Left lung (tissue), 10 donors: Measurements from ENCODE around the gene DAB1. TPM values are rescaled to one million over a fixed set of nuclear protein-coding genes. Genes with fewer than 3 reads are reported as not detected.

Experiments
- ATAC-seq: fragments of 200-7000 bp; cut with Tn5 transposase; one replicate; pipeline ENCODE4 v1.9.1; 2020; ENCODE audit warnings: moderate library complexity
- DNase-seq, 4 donors: peaks; one replicate each; pipeline ENCODE4 v3.0.0-alpha.2; 2013 to 2020
- H3K27ac ChIP-seq, 2 donors: fragments of 200-600 bp; sonication (generic) in 1 of 2; one replicate each; pipeline versions ENCODE4 v1.5.0 to v1.8.0; 2020 to 2021
- H3K27me3 ChIP-seq, 2 donors: fragments of 200-600 bp; sonication (generic) in 1 of 2; one replicate each; pipeline versions ENCODE4 v1.5.0 to v1.8.0; 2020 to 2021
- H3K36me3 ChIP-seq, 2 donors: fragments of 200-600 bp; sonication (generic) in 1 of 2; one replicate each; pipeline versions ENCODE4 v1.5.0 to v1.8.0; 2020 to 2021
- H3K4me1 ChIP-seq, 2 donors: fragments of 200-600 bp; one replicate each; pipeline ENCODE4 v1.8.0; 2021
- H3K4me3 ChIP-seq, 2 donors: fragments of 200-600 bp; sonication (generic) in 1 of 2; one replicate each; pipeline versions ENCODE4 v1.5.0 to v1.8.0; 2020 to 2021; ENCODE audit warnings: mild to moderate bottlenecking in 1 of 2
- H3K9me3 ChIP-seq, 2 donors: fragments of 200-600 bp; sonication (generic) in 1 of 2; one replicate each; pipeline versions ENCODE4 v1.5.0 to v1.8.0; 2020 to 2021
- CTCF ChIP-seq, 2 donors: fragments of 200-600 bp; sonication (generic) in 1 of 2; IDR thresholded peaks; one replicate each; pipeline versions ENCODE4 v1.5.0 to v1.8.0; 2021; ENCODE audit warnings: antibody characterized with exemption in 2 of 2
- intact Hi-C, 2 donors: fragments of 100-400 bp; cut with DNase I; formaldehyde crosslinking; loops; one replicate each; pipeline versions ENCODE4 v1.11.2 to v1.14.2; 2022
- polyA plus RNA-seq, 6 donors: library from polyadenylated mRNA; unstranded; fragments of 120-200 nt; gene quantifications; one replicate each; pipeline ENCODE4 v1.2.1, GENCODE V29; 2013; ENCODE audit not compliant: insufficient read length in 6 of 6
- total RNA-seq, 2 donors: library from RNA; stranded (reverse); fragmentation: NEBNext Ultra II Directional; extraction: Animal tissue kit (Norgen Biotek cat#: 25700); gene quantifications; one replicate each; pipeline ENCODE4 v1.2.1, GENCODE V29; 2021
- donor health status: DM: no; HTN: yes; CAD: no.
- donor health status: DM: no; HTN: no; CAD: no.

The DAB1 gene
- total and polyA plus RNA-seq, 8 donors = 0.17 to 1.7 (median 1.1) TPM

DNA sequence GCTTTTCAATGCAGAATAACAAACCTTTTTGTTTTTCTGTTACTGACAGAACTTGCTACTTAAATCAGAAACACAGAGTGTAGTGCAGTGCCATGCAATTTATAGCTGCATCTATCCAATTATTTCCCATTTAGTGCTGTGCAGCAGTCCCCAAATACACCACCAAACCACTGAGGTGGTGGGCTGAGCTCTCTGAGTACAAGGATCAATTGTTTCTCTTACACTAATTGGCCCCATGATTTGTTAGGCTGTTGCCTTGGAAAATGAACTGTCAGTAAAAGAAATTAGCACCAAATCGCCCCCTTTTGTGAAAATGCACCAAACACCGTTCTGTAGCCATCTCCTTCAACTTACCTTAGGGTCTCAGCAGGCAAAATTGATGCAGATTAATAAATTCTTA, 339.2 kb downstream of the DAB1 start:
- no peaks in the 10 kb centered on the region for H3K9me3 ChIP-seq
- ATAC-seq = no peak
- no peak overlapping the region for H3K4me3 ChIP-seq
- H3K4me1 ChIP-seq = no peaks in the 10 kb centered on the region
- DNase-seq = no peak
- H3K27ac ChIP-seq = no peak overlapping the region
- H3K27me3 ChIP-seq = no peaks in the 10 kb centered on the region
- no peaks in the 10 kb centered on the region for H3K36me3 ChIP-seq
- no peak for TF ChIP-seq CTCF (IDR thresholded peaks at IDR 0.05)
- intact Hi-C loops = no loop called here

DNA sequence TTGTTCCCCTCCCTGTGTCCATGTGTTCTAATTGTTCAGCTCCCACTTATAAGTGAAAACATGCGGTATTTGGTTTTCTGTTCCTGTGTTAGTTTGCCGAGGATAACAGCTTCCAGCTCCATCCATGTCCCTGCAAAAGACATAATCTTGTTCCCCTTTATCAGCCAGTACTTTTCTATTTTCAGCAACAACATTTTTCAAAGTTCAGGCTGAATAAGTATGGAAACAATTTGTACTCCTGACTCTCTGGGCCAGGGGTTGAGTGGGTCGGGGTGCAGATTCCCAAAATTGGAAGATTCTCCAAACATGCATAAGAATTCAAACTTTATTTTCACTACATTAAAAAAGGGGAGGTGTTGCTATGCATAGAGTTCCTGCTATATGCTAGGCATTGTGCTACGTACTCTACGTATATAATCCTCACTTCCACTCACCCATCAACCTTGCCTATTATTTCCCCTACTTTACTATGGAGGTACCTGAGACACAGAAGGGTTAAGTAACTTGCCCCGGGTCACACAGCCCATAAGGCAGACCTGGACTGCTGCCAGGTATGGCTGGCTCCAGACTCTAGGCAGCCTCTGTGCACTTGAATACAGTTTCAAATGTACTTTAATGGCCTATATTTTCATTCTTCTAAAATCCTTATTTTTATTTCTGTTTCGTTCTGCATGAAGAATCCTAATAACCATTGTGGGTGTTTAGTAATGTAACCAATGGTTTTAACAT, 341.0 kb downstream of the DAB1 start:
- H3K4me1 ChIP-seq = no peaks in the 10 kb centered on the region
- no peak for TF ChIP-seq CTCF (IDR thresholded peaks at IDR 0.05)
- no peaks in the 10 kb centered on the region for H3K36me3 ChIP-seq
- H3K27me3 ChIP-seq = no peaks in the 10 kb centered on the region
- no peak for ATAC-seq
- H3K27ac ChIP-seq = no peak overlapping the region
- no peak overlapping the region for H3K4me3 ChIP-seq
- no peaks in the 10 kb centered on the region for H3K9me3 ChIP-seq
- no peak for DNase-seq
- intact Hi-C loops = no loop called here

DNA sequence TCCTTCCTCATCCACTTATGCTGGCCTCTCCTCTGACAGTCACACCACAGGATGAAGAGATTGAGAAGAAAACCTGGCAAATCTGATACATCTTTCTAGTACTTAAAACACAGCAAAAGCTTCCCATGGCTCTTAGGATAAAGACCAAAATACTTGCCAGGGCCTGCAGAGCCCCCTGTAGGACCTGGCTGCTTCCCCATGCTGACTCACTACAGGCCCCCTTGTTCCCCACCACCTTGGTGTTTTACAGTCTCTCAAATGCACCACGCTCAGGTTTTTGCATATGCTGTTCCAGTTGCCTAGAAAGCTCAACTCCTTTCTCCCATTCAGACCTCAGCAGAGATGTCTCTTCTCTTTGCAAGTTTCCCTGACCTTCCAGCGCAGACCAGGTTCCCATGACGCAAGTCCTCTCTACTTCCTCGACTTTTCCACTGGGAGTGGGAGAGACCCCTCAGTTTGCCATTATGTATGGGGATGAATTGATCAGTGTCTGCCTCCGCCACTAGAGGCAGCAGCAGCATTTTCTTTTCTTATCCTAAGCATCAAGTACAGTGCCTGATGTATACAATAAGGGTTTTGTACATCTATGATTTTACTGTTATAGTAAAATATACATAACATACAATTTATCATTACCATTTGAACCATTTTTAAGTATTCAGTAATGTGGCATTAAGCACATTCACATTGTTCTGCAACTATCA, 344.3 kb downstream of the DAB1 start:
- ATAC-seq = no peak

DNA sequence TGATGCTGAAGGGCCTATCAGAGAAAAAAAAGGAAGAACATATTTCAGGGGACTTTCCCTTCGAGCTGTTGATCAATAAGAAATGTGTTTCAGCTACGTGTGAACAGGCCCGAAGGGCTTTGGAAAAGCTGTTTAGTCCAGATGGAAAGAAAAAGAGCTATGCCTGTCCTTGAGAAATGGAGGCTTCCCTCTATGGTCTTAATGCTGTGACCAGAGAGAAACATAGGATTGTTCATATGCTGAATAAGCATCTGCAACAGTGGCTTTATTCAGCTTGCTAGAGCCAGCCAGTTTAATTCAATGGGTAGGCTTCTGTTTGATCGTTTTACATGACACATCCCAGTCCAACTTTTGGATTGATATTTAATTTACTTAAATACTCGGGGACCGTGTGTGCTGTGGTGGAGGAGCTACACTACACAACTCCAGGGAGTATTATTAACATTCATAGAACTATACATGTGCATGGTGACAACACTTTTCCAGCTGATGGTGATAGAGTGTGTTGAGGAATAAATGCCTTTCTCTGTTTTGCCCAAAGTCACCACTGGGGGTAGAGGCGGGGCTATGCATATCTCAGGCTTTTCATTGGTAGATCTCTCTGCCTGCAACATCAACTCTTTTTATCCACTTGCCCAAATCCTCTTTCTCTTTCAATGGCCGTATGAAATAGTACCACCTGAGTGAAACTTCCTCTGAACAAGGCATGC, 351.3 kb downstream of the DAB1 start:
- no peak for ATAC-seq
- intact Hi-C loops = no loop called here

More for the DNA sequence above, 344.3 kb downstream of the DAB1 start:
- no peaks in the 10 kb centered on the region for H3K27me3 ChIP-seq
- H3K4me1 ChIP-seq = no peaks in the 10 kb centered on the region
- DNase-seq = no peak
- no peaks in the 10 kb centered on the region for H3K9me3 ChIP-seq
- no peak overlapping the region for H3K27ac ChIP-seq
- intact Hi-C loops = no loop called here
- H3K4me3 ChIP-seq = no peak overlapping the region
- no peaks in the 10 kb centered on the region for H3K36me3 ChIP-seq
- TF ChIP-seq CTCF (IDR thresholded peaks at IDR 0.05) = no peak

More for the DNA sequence above, 351.3 kb downstream of the DAB1 start:
- Histone ChIP-seq H3K27me3 (no peaks in the 10 kb centered on the region), H3K4me1 (no peaks in the 10 kb centered on the region), H3K36me3 (no peaks in the 10 kb centered on the region), H3K9me3 (no peaks in the 10 kb centered on the region), H3K27ac (no peak overlapping the region), H3K4me3 (no peak overlapping the region)
- no peak for DNase-seq
- TF ChIP-seq CTCF (IDR thresholded peaks at IDR 0.05) = no peak
